Fibroblast of lung (primary cell): ENCODE measurements around the gene RAB11FIP5. TPM values are rescaled to one million over a fixed set of nuclear protein-coding genes. Genes with fewer than 3 reads are reported as not detected.
"Not testable (repeated sequence)": the region's sequence is repeated elsewhere in the genome, so short reads cannot be mapped to it uniquely, and the experiment has no call there.

Experiments
- DNase-seq, 2 donors: peaks; one replicate each; pipeline versions ENCODE4 v3.0.0 to v3.0.0-alpha.2; 2010; ENCODE audit warnings: low read depth in 2 of 2
- H2AFZ ChIP-seq: 2 replicates; pipeline ENCODE4 v1.5.1; 2012; ENCODE audit warnings: low read length, control low read depth, inconsistent platforms
- H3K27ac ChIP-seq: 2 replicates; pipeline ENCODE4 v1.5.1; 2011; ENCODE audit warnings: low read length, control low read depth; ENCODE audit not compliant: insufficient read depth
- H3K27me3 ChIP-seq: 2 replicates; pipeline ENCODE4 v1.5.1; 2011; ENCODE audit warnings: mild to moderate bottlenecking, low read length; ENCODE audit not compliant: control insufficient read depth, insufficient read depth
- H3K36me3 ChIP-seq: 2 replicates; pipeline ENCODE4 v1.5.1; 2011; ENCODE audit warnings: low read length; ENCODE audit not compliant: control insufficient read depth, insufficient read depth
- H3K4me1 ChIP-seq: 2 replicates; pipeline ENCODE4 v1.5.1; 2011; ENCODE audit warnings: low read length; ENCODE audit not compliant: control insufficient read depth, insufficient read depth; ENCODE audit errors: extremely low read depth
- H3K4me2 ChIP-seq: 2 replicates; pipeline ENCODE4 v1.5.1; 2011; ENCODE audit warnings: low read length, control low read depth; ENCODE audit not compliant: insufficient read depth; ENCODE audit errors: extremely low read depth
- H3K4me3 ChIP-seq, 4 experiments: fragments of 200-600 bp in 1 of 4; sonication (generic) in 1 of 4; replicated peaks in 1 of 4; 2 replicates each; pipeline ENCODE4 v1.5.1; 2011 to 2016; ENCODE audit warnings: low read length in 4 of 4, low read depth in 3 of 4, mild to moderate bottlenecking in 3 of 4, control low read depth in 2 of 4, inconsistent platforms in 1 of 4, mixed read lengths in 1 of 4; ENCODE audit not compliant: insufficient read depth in 1 of 4; ENCODE audit errors: control extremely low read depth in 1 of 4
- H3K79me2 ChIP-seq: 2 replicates; pipeline ENCODE4 v1.5.1; 2012; ENCODE audit warnings: mild to moderate bottlenecking, low read length, inconsistent platforms; ENCODE audit not compliant: control insufficient read depth, insufficient read depth
- H3K9ac ChIP-seq: 2 replicates; pipeline ENCODE4 v1.5.1; 2011; ENCODE audit warnings: mild to moderate bottlenecking, low read length, control low read depth; ENCODE audit not compliant: insufficient read depth
- H3K9me3 ChIP-seq: 2 replicates; pipeline ENCODE4 v1.5.1; 2012; ENCODE audit warnings: low read depth, low read length; ENCODE audit not compliant: control insufficient read depth, insufficient read depth
- H4K20me1 ChIP-seq: 2 replicates; pipeline ENCODE4 v1.5.1; 2011; ENCODE audit warnings: low read length; ENCODE audit not compliant: control insufficient read depth, insufficient read depth; ENCODE audit errors: extremely low read depth
- CTCF ChIP-seq, 2 donors: IDR thresholded peaks in 1 of 2; conservative IDR thresholded peaks in 1 of 2; 1 replicate in 1 of 2; 2 replicates in 1 of 2; pipeline ENCODE4 v1.5.1; 2011 to 2012; ENCODE audit warnings: low read length in 2 of 2, control low read depth in 1 of 2, inconsistent platforms in 1 of 2, low read depth in 1 of 2, mild to moderate bottlenecking in 1 of 2
- EZH2 ChIP-seq: IDR thresholded peaks from 2 replicates; pipeline ENCODE4 v1.5.1; 2012; ENCODE audit warnings: low read length, control low read depth, mild to moderate bottlenecking; ENCODE audit errors: missing control alignments
- polyA plus RNA-seq, 2 donors: library from polyadenylated mRNA; depleted of rRNA in 1 of 2; stranded (reverse) in 1 of 2; unstranded in 1 of 2; fragments of >200 nt; gene quantifications; 2 replicates each; pipeline ENCODE4 v1.2.1, GENCODE V29; 2011 to 2012; ENCODE audit warnings: missing spikeins in 1 of 2
- total RNA-seq: library from RNA; depleted of rRNA; stranded (reverse); fragments of >200 nt; gene quantifications from 2 replicates; pipeline ENCODE4 v1.2.1, GENCODE V29; 2014

RAB11FIP5 gene
- total and polyA plus RNA-seq, 2 donors (not counting 1 experiment from before 2014, with no cell fraction given): 27.7 to 35.0 TPM

- no peaks in the 10 kb centered on the region for H3K36me3 ChIP-seq
- H3K4me1 ChIP-seq: peaks cover 5% of the 10 kb centered on the region
- peaks cover 77% of the 10 kb centered on the region for H3K79me2 ChIP-seq
- H3K9ac ChIP-seq: no peak overlapping the region
- no peak overlapping the region for H3K4me3 ChIP-seq
- no peak overlapping the region for H2AFZ ChIP-seq
- no peak for DNase-seq
- no peaks in the 10 kb centered on the region for H3K27me3 ChIP-seq
- no peak overlapping the region for H3K4me2 ChIP-seq
- no peaks in the 10 kb centered on the region for H4K20me1 ChIP-seq
- TF ChIP-seq EZH2: no peak
- TF ChIP-seq CTCF (conservative IDR thresholded peaks at IDR 0.05 in 1 of 2, IDR thresholded peaks at IDR 0.05 in 1 of 2; ENCODE audit: low read depth in 1 of 2, low read length in 2 of 2): no peak
- no peak overlapping the region for H3K27ac ChIP-seq
- H3K9me3 ChIP-seq: no peaks in the 10 kb centered on the region
These were observed 11.8 kb downstream of the RAB11FIP5 start for GRCh38 chr2:73100956-73101355.

GRCh38 chr2:73099486-73099885, 13.3 kb downstream of the RAB11FIP5 start:
- Histone ChIP-seq H3K79me2 (peaks cover 74% of the 10 kb centered on the region), H4K20me1 (no peaks in the 10 kb centered on the region), H2AFZ (no peak overlapping the region)

GRCh38 chr2:73095910-73096309, 16.8 kb downstream of the RAB11FIP5 start:
- no peak overlapping the region for H3K4me2 ChIP-seq
- peaks cover 66% of the 10 kb centered on the region for H3K79me2 ChIP-seq
- no peaks in the 10 kb centered on the region for H4K20me1 ChIP-seq

More at GRCh38 chr2:73099486-73099885, 13.3 kb downstream of the RAB11FIP5 start:
- no peaks in the 10 kb centered on the region for H3K9me3 ChIP-seq
- no peaks in the 10 kb centered on the region for H3K36me3 ChIP-seq
- H3K4me2 ChIP-seq: no peak overlapping the region
- TF ChIP-seq CTCF (conservative IDR thresholded peaks at IDR 0.05 in 1 of 2, IDR thresholded peaks at IDR 0.05 in 1 of 2; ENCODE audit: low read depth in 1 of 2, low read length in 2 of 2) (no peak), EZH2 (no peak)
- no peak overlapping the region for H3K4me3 ChIP-seq
- H3K4me1 ChIP-seq: peaks cover 2% of the 10 kb centered on the region
- no peak for DNase-seq
- H3K9ac ChIP-seq: no peak overlapping the region
- H3K27ac ChIP-seq: no peak overlapping the region
- no peaks in the 10 kb centered on the region for H3K27me3 ChIP-seq

GRCh38 chr2:73093601-73094218, 19.0 kb downstream of the RAB11FIP5 start:
- H3K36me3 ChIP-seq, H3K27ac ChIP-seq, H3K27me3 ChIP-seq, DNase-seq, H3K4me3 ChIP-seq, H2AFZ ChIP-seq, H3K4me2 ChIP-seq, H3K9me3 ChIP-seq, H4K20me1 ChIP-seq, H3K9ac ChIP-seq: not testable (repeated sequence)
- H3K4me1 ChIP-seq: peaks cover 15% of the 10 kb centered on the region
- peaks cover 68% of the 10 kb centered on the region for H3K79me2 ChIP-seq

More at GRCh38 chr2:73095910-73096309, 16.8 kb downstream of the RAB11FIP5 start:
- TF ChIP-seq CTCF (conservative IDR thresholded peaks at IDR 0.05 in 1 of 2, IDR thresholded peaks at IDR 0.05 in 1 of 2; ENCODE audit: low read depth in 1 of 2, low read length in 2 of 2) (no peak), EZH2 (no peak)
- H3K4me1 ChIP-seq: no peaks in the 10 kb centered on the region
- H3K4me3 ChIP-seq: no peak overlapping the region
- no peak overlapping the region for H3K27ac ChIP-seq
- no peak for DNase-seq
- no peak overlapping the region for H2AFZ ChIP-seq
- H3K27me3 ChIP-seq: no peaks in the 10 kb centered on the region
- no peaks in the 10 kb centered on the region for H3K9me3 ChIP-seq
- H3K9ac ChIP-seq: no peak overlapping the region
- no peaks in the 10 kb centered on the region for H3K36me3 ChIP-seq
